NCI-H187 treated with DMSO at 0.1 percent for 48 hours (cell line): ENCODE data around the gene CRYBA4.

Source experiments
- DNase-seq: peaks from one replicate; lab custom pipeline; 2025; lab: John Stamatoyannopoulos, UW

Gene CRYBA4

GRCh38 chr22:26621663-26622062 is at the start of gene CRYBA4:
Gene CRYBA4 (plus strand): TSS chr22:26621963. CDS start chr22:26622597, 634 bp downstream.
- DNase-seq, result no peak

GRCh38 chr22:26573026-26573662 is 48.6 kb upstream of the CRYBA4 start:
- DNase-seq, result no peak

GRCh38 chr22:26574001-26574723 is 47.6 kb upstream of the CRYBA4 start:
- no peak for DNase-seq

GRCh38 chr22:26576026-26576680 is 45.6 kb upstream of the CRYBA4 start:
- DNase-seq, result no peak

- DNase-seq, result no peak
Observed at GRCh38 chr22:26577081-26577480, 44.7 kb upstream of the CRYBA4 start.

- no peak for DNase-seq
Observed at GRCh38 chr22:26579331-26579886, 42.4 kb upstream of the CRYBA4 start.

GRCh38 chr22:26580240-26580962 is 41.4 kb upstream of the CRYBA4 start:
- DNase-seq, result no peak

- no peak for DNase-seq
Observed at GRCh38 chr22:26581026-26581425, 40.7 kb upstream of the CRYBA4 start.

- DNase-seq, result no peak
Observed at GRCh38 chr22:26581633-26582168, 40.1 kb upstream of the CRYBA4 start.

- DNase-seq, result no peak
Observed at GRCh38 chr22:26584010-26584409, 37.8 kb upstream of the CRYBA4 start.

- no peak for DNase-seq
Observed at GRCh38 chr22:26585104-26585790, 36.5 kb upstream of the CRYBA4 start.

GRCh38 chr22:26586556-26587325 is 35.0 kb upstream of the CRYBA4 start:
- no peak for DNase-seq

GRCh38 chr22:26587991-26588613 is 33.7 kb upstream of the CRYBA4 start:
- no peak for DNase-seq

- DNase-seq, result no peak
Observed at GRCh38 chr22:26588729-26589366, 32.9 kb upstream of the CRYBA4 start.

- DNase-seq, result no peak
Observed at GRCh38 chr22:26589367-26589844, 32.4 kb upstream of the CRYBA4 start.

- no peak for DNase-seq
Observed at GRCh38 chr22:26589845-26590736, 31.7 kb upstream of the CRYBA4 start, which contains the start of gene TPST2. Gene TPST2 (minus strand): TSS chr22:26590132. CDS start chr22:26541630, 48,502 bp downstream.

GRCh38 chr22:26592421-26592891 is 29.3 kb upstream of the CRYBA4 start:
- no peak for DNase-seq

GRCh38 chr22:26593763-26594162 is 28.0 kb upstream of the CRYBA4 start:
- no peak for DNase-seq
